Regular cardiac myocyte (primary cell): Measurements from ENCODE around the gene ELSPBP1. TPM values are rescaled to one million over a fixed set of nuclear protein-coding genes. Genes with fewer than 3 reads are reported as not detected.

Experiments
- total RNA-seq: library from RNA; depleted of rRNA; stranded (reverse); fragments of >200 nt; gene quantifications from 2 replicates; pipeline ENCODE4 v1.2.3, GENCODE V29; 2014

ELSPBP1 gene
- total RNA-seq: not detected in 2 replicates

DNA sequence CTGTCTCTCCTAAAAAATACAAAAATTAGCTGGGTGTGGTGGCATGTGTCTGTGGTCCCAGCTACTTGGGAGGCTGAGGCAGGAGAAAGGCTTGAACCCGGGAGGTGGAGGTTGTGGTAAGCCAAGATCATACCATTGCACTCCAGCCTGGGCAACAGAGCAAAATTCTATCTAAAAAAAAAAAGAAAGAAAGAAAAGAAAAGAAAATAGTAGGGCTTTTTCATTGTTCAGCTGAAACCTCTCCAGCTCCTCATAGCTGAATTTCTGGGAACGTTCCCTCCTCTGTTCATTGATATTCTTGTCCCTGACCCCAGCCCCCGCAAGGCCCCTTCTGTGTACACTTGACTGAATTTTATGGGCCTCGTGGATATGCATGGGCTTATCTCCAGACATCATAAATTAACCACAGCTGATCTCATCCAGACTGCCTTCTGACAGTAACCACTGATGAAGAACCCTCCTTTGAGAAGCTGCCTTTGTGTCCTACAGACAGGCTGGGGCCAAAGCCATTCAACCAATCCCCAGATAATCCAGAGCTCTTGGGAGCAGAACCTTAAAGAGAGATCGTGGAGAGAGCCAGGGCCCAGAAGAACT, at the start of gene ELSPBP1:
TSS of gene ELSPBP1 (plus strand) at position 424 of the 594 bp plus-strand sequence. CDS start 14,036 bp downstream, outside the sequence.

DNA sequence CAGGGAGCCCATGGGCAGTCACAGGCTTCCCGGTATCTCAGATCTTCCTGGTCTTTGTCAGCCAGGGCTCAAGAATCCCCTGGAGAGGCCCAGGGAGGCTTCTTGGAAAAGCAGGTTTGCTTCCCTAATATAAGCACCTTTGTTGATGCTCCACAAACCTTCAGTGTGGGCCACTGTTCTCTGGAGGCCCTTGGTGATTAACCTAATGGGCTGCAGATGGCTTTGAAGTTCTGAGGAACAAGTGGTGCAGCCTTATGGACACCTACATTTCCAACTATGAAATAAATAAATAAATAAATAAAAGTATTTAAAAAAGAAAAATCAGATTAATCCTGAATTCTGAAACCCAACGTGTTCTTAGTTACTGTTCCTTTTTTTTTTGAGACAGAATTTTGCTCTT, 2.4 kb upstream of the ELSPBP1 start, which contains the start of gene BSPH1:
TSS of gene BSPH1 (minus strand) at position 101 of the 400 bp plus-strand sequence. CDS start at position 12, 89 bp downstream.

DNA sequence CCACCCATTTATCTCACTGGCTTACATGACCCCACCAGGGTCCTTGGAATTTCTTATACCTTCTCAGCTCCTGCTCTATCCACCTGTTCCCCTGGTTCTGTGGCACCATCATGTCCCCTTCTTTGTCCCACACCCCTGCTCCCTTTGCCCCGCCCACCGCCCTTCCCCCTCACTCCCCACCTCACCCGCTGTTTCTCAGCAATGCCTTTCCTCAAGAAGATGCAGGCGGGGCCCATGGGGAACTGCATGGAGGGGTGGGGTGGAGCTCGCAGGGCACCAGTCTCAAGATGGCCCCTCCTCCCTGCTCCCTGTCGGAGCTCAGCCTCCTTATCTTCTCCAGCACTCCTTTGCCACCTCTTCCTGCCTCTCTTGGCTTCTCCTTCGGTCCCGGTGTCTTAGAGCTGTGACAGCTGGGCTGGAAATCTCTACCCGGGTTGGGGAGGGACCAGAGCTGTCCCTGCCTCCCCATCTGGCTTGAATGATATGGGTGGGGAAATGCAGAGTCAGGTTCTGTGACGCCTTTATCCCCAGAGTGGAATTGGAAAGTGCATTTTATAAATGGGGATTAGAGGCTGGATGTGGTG, 49.3 kb downstream of the ELSPBP1 start, which contains the start of gene CABP5:
TSS of gene CABP5 (minus strand) at position 405 of the 584 bp plus-strand sequence. CDS start at position 248, 157 bp downstream.

Other genes with a start within 250 kb of the ELSPBP1 start
- 48.5 and 98.0 TPM in 2 replicates for gene NOP53, start 249.1 kb upstream of the ELSPBP1 start, total RNA-seq
- 246 and 264 TPM in 2 replicates for gene SELENOW, start 215.9 kb upstream of the ELSPBP1 start, total RNA-seq
- not detected in 2 replicates for gene TPRX1, start 190.1 kb upstream of the ELSPBP1 start, total RNA-seq
- not detected in 2 replicates for gene CRX, start 172.7 kb upstream of the ELSPBP1 start, total RNA-seq
- gene TPRX2, start 135.4 kb upstream of the ELSPBP1 start, total RNA-seq: not detected in 2 replicates
- gene SULT2A1, start 108.3 kb upstream of the ELSPBP1 start, total RNA-seq: not detected in 2 replicates
- not detected in 2 replicates for gene BSPH1, start 2.5 kb upstream of the ELSPBP1 start, total RNA-seq
- not detected in 2 replicates for gene CABP5, start 49.4 kb downstream of the ELSPBP1 start, total RNA-seq
- gene PLA2G4C, start 116.2 kb downstream of the ELSPBP1 start, total RNA-seq: 3.1 and 15.8 TPM in 2 replicates
- gene LIG1, start 175.7 kb downstream of the ELSPBP1 start, total RNA-seq: 13.5 and 49.5 TPM in 2 replicates
- gene ZSWIM9, start 176.0 kb downstream of the ELSPBP1 start, total RNA-seq: 1.4 and 1.5 TPM in 2 replicates